ENCODE measurements around the gene SYCP1.
"Not testable (repeated sequence)": the region's sequence is repeated elsewhere in the genome, so short reads cannot be mapped to it uniquely, and the experiment has no call there.

Gene SYCP1, protein sequence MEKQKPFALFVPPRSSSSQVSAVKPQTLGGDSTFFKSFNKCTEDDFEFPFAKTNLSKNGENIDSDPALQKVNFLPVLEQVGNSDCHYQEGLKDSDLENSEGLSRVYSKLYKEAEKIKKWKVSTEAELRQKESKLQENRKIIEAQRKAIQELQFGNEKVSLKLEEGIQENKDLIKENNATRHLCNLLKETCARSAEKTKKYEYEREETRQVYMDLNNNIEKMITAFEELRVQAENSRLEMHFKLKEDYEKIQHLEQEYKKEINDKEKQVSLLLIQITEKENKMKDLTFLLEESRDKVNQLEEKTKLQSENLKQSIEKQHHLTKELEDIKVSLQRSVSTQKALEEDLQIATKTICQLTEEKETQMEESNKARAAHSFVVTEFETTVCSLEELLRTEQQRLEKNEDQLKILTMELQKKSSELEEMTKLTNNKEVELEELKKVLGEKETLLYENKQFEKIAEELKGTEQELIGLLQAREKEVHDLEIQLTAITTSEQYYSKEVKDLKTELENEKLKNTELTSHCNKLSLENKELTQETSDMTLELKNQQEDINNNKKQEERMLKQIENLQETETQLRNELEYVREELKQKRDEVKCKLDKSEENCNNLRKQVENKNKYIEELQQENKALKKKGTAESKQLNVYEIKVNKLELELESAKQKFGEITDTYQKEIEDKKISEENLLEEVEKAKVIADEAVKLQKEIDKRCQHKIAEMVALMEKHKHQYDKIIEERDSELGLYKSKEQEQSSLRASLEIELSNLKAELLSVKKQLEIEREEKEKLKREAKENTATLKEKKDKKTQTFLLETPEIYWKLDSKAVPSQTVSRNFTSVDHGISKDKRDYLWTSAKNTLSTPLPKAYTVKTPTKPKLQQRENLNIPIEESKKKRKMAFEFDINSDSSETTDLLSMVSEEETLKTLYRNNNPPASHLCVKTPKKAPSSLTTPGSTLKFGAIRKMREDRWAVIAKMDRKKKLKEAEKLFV

DNA sequence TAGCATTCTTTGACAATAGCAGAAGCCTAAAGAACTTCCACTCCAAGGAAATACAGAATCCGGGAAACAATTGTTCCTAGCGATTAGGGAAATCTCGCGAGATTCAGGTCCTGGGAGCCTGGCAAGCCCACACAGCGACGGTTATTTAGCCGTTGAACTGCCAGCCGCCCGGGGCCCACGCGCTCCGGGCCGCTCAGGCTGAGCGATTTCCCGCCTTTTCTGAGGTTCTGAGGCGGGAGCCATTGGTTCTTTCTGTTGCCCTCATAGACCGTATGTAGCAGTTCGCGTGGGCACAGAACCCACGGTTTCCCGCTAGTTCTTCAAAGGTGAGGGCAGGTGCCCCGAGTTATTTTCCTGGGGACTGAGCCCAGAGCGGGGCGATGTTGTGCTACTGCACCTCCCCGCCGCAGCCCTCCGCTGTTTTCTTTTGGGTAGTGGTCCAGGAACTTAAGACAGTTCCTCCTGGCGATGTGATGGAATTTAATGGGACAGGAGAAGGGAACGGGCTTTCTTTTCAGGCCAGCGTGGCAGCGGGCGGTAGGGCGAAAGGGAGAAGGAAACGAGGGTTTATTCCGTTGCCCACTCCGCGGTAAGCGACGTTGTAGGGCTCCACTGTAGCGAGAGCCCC lies at the start of gene SYCP1:
SYCP1 (plus strand) TSS at position 171 of the 628 bp plus-strand sequence. CDS start 602 bp downstream, outside the sequence.
- no peak for DNase-seq

DNA sequence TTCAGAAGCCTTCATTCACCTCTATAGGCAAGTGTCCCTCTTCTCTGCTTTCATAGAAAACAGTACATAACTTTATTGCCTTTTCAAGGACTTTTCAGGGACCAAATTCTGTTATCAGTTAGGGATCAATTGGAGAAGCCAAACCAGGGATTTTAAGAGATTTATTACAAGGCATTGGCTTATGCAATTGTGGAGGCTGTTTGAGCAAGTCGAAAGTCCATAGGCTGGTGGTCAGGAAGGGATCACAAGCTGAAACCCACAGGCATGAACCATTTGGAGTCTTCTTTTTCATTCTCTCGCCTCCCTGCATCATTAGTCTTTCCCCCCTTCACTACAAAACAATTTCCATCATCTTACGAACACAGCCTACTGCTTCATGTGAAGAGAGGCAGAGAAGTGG lies 34.8 kb upstream of the SYCP1 start:
- no peak for DNase-seq

DNA sequence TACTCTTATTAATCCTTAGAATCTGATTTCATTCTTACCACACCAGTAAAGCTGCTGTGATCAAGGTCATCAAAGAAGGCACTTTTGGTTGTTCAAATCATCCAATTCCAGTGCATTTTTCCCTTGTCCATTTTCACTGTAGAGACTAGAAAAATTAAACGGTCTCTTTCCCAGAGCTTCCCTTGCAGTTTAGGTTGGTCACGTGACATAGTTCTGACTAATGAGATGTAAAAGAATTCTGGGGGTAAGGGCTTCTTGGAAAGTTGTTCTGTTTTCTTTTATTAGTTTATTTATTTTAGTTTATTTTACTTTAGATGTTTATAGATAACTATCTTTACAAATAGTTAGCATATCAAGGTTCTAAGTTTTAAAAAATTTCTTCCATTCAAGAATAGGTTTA lies 34.3 kb upstream of the SYCP1 start:
- no peak for DNase-seq

DNA sequence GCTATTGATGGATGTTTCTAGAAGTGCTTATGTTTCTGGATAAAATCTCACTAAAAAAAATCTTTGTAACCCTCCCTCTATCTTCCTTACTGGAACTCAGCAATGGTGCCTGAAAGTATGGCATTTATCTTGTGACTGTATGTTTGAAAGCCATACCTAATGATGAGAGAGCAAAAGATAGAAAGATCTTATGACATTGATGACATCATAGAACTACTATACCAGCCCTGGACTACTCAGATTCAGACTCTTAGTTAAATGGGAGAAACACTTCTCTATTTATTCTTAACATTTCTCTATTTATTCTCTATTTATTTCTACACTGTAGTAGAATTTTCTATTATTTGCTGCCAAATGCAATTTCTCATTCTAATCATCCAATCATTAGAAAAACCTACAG lies 32.7 kb upstream of the SYCP1 start:
- DNase-seq: no peak

DNA sequence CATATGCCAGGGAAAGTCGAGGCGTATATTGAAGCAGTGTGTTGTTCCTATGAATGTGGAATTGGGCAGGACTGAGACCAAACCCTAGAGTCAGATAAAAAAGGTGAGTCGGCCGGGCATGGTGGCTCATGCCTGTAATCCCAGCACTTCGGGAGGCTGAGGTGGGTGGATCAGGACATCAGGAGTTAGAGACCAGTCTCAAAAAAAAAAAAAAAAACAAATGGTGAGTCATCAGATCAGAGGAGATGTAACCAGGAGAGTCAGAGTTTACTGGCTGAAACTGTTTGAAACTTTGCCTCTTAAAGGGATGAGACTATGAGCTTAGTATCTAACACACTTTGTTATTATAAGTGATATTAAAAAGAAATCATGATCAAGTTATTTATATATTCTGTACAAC lies 26.4 kb upstream of the SYCP1 start:
- no peak for DNase-seq

DNA sequence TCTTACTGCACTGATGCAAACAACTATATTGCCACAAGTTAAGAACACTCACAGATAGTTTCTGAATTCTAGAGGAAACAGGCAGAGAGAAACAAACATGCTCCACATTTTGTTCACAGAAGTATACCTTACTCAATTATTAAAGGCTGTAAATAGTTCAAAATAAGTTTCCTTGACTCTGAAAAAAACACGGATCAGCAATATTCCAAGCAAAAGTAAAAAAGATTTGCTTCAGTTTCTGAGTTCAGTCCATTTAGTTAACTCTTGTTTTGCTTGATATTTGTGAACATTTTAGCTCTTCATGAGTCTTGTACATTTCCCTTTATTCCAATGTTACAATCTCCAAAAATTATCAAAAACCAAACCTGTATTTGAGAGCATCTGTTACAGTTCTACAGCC lies 24.6 kb upstream of the SYCP1 start:
- DNase-seq: not testable (repeated sequence)

DNA sequence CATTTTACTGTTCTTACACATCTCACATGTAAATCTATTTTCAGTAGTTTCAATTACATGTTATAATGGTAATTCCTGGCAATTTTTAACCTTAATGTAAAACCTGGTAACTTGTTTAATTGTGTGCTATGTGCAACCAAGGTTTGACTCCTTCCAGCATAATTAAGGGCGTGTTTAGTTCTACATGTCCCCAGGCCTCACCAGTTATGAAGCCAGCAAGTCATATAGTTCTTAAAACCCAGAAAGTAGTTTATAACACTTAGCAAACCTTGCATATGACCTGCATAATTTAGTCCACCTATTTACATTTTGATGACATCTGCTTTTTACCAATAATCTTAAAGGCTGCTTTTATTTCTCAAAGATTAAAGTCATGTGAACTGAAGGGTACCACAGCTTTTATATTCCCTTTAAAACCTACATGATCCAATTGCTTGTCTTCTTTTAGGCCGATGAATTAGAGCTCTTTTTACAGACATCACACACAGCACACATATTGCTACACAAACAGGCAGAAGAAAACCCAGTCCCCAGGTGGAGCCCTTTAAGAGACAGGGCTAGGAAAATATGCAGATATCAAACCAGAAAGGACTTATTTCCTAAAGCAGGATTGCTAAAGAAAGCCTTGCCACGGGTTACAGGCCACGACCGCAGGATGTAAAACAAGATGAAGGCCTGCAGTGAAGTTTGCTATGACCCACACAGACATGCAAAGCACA lies 23.2 kb upstream of the SYCP1 start:
- no peak for DNase-seq

DNA sequence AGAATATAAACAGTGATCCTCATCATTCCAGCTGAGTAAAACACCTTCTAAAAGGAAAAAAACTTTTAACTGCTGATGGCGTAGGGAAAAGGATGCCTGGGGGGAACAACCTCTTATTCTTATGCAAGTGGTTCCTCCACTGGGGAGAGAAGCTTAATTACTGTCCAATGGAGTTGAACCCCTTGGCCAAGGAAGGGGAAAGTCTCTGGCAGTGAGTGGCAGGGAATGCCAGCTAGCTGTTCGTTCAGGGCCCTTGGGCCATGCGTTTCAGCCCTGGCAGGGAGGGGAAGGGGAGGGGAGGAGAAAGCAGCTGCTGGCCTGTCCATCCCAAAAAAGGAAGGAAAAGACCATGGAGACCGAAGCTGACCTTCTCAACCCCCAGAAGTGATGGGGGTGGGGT lies 22.6 kb upstream of the SYCP1 start:
- DNase-seq: no peak

DNA sequence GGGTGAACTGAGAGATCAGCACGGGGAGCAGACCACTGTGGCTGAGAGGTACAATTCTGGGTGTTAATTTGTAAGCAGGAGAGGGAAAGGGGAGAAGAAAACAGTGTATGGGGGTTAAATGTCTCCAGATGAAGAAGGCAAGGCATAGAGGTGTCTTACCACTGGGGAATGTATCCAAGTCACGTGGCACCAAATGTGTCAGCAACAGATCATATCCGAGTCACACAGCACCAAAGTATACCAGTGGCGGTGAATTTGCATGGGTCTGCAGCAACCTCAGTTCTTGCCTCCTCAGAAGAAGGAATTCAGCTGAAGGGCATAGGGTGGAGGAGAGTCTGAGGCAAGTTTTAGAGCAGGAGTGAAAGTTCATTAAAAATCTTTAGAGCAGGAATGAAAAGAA lies 21.2 kb upstream of the SYCP1 start:
- no peak for DNase-seq

DNA sequence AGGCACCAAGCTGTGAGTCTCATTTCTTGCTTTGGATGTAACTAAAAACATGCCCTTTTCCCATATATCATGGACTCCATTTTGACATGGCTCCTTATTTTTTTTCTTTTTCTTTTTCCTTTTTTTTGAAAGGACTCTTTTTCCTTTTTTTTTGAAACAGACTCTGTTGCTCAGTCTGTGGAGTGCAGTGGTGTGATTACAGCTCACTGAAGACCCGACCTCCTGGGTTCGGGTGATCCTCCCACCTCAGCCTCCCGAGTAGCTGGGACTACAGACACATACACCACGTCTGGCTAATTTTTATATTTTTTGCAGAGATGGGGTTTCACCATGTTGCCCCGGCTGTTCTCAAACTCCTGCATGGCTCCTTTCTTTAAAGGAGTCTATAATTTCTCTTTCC lies 10.4 kb upstream of the SYCP1 start:
- no peak for DNase-seq

DNA sequence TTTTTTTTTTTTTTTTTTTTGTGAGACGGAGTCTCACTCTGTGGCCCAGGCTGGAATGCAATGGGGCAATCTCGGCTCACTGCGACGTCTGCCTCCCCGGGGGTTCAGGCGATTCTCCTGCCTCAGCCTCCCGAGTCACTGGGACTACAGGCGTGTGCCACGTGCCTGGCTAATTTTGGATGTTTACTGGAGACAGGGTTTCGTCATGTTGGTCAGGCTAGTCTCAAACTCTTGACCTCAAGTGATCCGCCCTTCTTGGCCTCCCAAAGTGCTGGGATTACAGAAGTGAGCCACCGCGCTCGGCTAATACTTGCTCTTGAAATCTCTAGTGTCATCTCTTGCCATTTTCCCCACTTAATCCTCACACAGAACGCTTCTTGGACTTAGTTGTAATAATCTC lies 1.1 kb upstream of the SYCP1 start:
- DNase-seq: no peak

DNA sequence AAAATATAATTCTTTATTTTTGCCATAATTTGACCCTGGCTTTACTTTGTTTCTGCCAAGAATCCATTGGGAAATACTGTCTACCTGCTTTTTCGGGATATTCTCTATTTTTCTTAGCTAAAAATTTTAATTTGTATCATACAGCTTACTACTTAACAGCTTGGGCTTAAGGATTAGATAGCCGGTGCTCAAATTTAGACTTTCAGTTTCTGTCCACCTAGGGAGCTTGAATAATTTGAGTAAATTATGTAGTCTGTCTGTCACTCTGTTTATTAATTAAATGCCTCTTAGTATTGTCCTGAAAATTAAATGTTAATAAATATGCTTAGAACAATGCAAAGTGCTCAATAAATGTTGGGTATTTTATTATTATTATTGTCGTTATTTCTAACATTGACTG lies 6.7 kb downstream of the SYCP1 start:
- DNase-seq: no peak

DNA sequence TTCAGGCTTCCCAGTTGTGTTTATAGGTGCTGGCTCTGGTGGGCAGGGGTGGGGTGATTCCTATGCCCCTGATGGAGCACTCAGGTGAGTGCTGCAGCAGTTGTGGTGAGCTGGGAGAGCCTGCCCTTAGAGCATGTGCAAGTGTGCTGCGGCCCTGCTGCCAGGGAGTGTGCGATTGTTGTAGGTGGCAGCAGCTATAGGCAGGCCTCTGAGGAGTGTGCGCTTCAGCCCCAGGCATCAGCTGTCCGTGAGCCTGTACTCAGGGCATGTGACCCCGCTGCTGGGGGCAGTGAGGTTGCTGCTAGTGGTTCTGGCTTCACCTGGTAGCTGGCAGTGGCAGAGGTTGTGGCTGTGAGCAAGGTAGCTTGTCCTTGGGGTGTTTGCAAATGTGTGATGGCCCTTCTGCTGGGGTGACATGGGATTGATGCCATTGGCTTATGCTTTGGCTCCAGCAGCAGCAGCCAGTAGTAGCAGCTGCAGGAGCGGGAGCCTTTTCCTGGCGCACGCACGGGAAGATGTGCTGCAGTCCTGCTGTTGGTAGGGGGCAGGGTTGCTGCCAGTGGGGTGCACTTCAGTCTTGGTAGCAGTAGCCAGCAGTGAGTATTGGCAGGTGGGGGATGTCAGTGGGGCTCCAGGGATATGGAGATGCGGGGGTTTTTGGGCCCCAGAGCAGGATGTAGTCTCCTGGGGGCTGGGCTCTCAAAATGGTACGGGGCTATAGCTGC lies 37.7 kb downstream of the SYCP1 start:
- DNase-seq: no peak

DNA sequence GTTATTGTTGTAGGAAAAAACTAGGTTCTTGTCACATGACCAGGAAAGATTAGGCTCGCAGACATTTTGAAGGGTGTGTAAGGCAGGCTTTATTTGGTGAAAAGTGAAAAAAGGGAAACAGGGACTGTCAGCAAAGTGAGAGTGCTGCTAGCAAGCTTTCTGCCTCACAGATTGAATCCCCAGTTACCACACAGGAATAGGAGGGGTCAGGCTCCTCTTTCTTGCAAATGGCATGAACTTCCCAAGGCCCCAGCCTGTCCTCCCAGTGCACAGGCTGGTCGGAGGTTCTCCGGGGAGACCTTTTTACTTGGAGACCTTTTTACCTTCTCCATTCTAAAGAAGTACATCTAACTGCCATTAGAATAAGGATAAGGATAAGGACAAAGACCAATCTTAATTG lies 42.1 kb downstream of the SYCP1 start:
- no peak for DNase-seq

DNA sequence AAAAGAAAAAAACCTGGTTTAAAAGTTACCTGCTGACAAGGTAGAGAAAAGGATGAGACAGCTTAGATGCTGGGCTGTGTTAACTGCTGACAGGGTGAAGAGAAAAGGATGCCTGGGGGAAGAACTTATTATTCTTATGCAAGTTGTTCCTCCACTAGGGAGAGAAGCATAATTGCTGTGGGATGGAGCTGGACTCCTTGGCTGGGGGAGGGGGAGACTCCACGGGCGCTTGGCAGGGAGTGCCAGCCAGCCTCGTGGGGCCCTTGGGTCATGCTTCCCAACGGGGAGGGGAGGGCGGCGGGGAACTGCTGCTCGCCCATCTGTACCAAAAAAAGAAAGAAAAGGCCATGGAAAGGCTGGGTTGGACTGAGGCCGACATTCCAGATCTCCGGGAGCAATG lies 47.2 kb downstream of the SYCP1 start:
- DNase-seq: no peak

DNA sequence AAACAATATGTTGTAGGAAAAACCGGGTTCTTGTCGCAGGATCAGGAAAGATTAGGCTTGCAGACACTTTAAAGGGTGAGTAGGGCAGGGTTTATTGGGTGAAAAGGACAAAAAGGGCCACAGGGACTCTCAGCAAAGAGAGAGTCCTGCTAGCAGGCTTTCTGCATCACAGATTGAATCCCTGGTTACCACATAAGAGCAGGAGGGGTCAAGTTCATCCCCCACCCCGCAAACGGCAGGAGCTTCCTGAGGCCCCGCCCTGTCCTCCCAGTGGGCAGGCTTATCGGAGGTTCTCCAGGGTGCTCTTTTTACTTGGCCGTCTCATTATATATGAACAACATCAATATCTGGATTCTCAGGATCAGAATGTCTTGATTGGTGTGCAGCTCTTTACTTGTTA lies 47.7 kb downstream of the SYCP1 start:
- DNase-seq: no peak

DNA sequence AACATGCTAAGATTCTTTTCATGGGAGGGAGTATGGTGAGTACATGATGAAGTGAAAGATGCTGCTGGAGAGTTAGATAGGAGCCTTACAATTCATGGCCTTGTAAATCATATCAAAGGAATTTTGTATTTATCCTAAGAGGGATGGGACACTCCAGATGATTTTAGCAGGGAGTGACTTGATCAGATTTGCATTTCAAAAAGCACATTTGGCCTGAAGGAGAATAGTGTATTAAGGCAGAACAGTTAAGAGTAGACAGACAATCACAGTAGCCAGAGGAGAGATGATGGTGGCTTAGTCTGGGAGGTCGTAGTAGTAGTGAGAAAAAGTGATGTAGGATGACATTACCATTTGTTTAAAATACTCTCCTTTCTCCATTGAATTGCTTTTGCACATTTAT lies 48.8 kb downstream of the SYCP1 start:
- DNase-seq: no peak

DNA sequence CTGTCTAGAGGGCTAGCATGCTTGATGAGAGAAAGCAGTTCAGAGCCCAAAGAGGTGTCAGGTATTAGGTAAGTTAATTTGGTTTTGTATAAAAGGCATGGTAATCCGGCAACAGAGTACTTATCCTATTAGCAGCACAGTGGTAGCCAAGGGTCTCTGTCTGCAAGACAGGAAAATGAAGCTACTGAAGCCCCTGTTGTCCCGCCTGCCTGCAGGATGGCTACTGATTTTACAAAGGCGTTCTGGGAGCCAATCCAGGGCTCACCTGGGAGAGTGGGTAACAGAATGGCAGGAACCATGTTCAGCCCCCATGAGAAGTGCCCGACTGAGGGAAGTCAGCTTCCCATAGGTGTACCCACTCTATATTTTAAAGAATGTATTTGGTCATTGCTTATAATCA lies 61.1 kb downstream of the SYCP1 start:
- not testable (repeated sequence) for DNase-seq

DNA sequence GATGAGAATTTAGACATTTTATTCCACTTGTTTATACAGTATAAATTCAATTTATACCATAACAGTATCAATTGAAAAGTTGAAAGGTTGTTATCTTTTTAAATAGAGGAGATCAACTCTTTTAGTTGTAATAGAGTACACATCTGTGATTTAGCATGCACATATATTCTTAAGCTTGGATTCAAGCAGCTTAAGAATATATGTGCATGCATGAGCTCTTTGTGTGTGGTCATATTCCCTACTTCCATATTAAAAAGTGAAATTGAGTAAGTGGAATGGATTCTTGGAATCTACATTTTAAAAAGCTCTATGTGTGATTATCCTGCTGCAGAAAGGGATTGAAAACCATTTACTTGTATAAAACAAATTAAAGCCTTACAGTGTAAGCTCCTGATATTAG lies 71.9 kb downstream of the SYCP1 start:
- DNase-seq: no peak

DNA sequence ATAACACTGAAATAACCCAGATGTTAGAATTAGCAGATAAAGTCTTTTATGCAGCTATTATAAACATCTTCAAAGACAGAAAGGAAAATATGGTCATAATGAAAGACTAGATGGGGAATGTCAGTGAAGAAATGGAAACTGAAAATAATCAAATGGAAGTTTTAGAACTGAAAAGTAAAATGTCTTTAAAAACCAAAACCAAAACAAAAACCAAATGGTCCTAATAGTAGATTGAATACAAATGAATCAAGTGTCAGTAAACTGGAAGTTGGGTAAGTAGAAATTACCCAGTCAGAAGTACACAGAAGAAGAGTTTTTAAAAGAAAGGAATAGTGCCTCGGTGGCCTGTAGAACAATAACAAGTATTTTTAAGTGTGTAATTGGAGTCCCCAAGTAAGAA lies 72.7 kb downstream of the SYCP1 start:
- DNase-seq: no peak

DNA sequence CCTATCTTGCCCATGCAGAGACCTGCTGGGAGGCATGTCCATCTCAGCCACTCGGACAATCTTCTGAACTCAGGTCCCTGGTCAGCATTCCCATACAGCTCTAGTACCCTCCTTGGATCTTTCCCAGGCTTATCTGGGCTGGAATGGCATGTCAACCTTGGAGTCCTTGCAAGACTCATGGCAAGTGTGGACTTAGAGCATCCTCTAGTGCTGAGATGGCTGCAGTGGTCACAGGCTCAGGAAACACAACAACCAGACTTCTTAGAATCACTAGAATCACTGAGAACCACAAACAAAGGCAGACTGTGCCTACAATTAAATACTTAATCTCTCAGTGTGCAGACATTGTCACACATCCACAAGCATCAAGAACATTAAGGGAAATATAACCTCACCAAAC lies 101.9 kb downstream of the SYCP1 start:
- no peak for DNase-seq

DNA sequence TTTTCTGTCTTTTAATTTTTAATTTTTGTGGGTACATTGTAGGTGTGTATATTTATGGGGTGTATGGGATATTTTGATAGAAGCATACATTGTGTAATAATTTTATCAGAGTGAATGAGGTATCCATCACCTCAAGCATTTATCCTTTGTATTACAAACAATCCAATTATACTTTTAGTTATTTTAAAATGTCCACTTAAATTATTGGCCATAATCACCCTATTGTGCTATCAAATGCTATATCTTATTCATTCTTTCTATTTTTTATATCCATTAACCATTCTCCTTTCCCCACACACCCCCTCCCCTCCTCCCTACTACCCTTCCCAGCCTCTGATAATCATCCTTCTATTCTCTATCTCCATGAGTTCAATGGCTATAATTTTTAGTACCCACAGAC lies 104.8 kb downstream of the SYCP1 start:
- DNase-seq: no peak

Data from CD4-positive, alpha-beta T cell treated with Interferon gamma for 1 hour (primary cell).